ENCODE measurements around the gene GBP7.

GBP7 gene

GRCh38 chr1:89125240-89125912, 50.4 kb downstream of the GBP7 start:
- in situ Hi-C loops (cut with HindIII; ENCODE audit: low sequenced_read_pairs): no loop called here

DNA sequence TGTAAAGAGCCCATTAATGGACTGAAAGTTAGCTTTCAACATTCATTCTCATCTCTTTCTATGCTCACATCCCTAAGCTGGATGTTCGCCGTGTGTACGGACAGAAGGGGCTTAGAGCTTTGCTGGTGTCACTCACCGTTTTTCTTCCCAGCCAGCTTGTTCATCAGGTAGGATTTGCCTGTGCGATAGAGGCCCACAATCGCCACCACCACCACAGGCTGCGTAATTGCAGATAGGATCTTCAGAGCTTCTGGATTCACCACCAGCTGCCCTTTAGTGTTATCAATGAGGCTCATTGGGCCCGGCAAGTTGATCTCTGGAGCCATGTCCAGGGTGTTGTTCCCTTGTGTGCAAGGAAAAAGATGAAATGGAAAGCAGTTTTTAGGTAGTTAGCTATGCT, 54.2 kb downstream of the GBP7 start:
- in situ Hi-C loops (cut with HindIII; ENCODE audit: low sequenced_read_pairs): no loop called here

GRCh38 chr1:89114662-89115061, 61.1 kb downstream of the GBP7 start:
- in situ Hi-C loops (cut with HindIII; ENCODE audit: low sequenced_read_pairs): no loop called here

DNA sequence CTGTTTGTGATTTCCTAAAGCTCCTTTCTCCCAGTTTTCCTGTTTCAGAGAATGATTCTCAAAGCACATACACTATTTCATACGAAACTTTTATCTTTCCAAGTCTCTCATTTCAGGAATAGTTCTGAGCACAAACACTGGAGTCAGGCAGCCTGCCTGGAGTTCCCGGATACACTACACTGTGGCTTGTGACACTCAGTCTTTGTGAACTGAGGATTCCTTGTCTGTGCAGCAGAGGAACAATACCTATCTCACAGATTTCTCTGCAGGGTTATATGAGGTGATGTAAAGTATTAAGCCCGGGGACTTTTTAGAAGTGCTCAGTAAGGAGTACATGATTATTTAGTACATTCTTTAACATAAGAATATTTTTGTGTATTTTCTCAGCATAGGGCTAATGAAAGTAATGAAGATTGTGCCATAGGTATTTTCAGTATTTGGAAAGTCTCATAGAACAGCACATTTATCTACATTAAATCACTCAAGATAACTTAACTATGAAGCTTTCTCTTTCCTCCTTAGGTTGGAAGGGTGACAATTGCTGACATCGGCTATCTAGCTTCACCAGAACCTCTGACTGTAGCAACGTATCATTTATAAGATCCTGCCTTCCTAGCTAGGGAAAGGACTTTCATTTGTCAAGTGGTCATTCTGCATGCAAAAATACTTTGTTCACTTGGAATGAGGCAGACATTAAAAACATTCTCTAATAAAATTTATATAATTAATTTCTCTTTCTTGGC, 62.8 kb downstream of the GBP7 start:
- in situ Hi-C loops (cut with HindIII; ENCODE audit: low sequenced_read_pairs): no loop called here

GRCh38 chr1:89104687-89105086, 71.1 kb downstream of the GBP7 start:
- in situ Hi-C loops (cut with HindIII; ENCODE audit: low sequenced_read_pairs): no loop called here

- in situ Hi-C loops (cut with HindIII; ENCODE audit: low sequenced_read_pairs): no loop called here
Observed at GRCh38 chr1:89104147-89104546, 71.7 kb downstream of the GBP7 start.

- in situ Hi-C loops (cut with HindIII; ENCODE audit: low sequenced_read_pairs): no loop called here
Observed at GRCh38 chr1:89102021-89102420, 73.8 kb downstream of the GBP7 start.

DNA sequence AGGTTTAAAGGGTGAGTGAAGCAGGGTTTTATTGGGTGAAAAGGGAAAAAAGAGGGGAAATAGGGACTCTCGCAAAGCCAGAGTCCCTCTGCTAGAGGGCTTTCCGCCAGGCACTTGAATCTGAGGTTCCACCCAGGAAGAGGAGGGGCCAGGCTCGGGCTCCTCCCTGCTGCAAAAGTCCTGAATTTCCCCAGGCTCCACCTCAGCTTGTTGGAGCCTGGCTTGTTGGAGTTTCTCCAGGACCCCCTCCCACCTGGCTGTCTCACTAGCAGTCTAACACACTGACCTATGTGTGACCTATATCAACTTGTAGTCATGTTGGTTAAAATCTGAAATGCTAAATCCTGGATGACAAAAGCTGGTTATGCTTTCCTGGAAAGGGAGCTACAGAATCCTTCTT, 75.4 kb downstream of the GBP7 start:
- in situ Hi-C loops (cut with HindIII; ENCODE audit: low sequenced_read_pairs): no loop called here

DNA sequence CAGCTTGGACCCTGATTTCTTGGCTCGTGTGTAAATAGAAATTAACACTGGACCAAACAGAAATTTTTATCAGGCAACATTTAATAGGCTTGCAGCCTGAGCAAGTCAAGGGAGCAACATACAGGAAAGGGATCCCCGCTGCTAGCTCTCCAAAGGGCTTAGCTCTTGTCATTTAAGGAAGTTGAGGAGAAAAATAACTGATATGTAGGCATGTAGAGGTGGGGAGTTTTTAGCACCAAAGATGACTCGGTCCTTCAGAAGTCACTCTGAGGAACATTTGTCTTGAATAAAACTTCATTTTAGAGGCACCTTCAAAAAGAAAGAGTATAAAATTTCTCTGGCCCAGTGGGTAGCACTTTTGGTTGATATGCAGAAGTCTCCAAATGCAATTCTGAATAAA, 76.9 kb downstream of the GBP7 start:
- in situ Hi-C loops (cut with HindIII; ENCODE audit: low sequenced_read_pairs): no loop called here

GRCh38 chr1:89095737-89096136, 80.1 kb downstream of the GBP7 start:
- in situ Hi-C loops (cut with HindIII; ENCODE audit: low sequenced_read_pairs): no loop called here

DNA sequence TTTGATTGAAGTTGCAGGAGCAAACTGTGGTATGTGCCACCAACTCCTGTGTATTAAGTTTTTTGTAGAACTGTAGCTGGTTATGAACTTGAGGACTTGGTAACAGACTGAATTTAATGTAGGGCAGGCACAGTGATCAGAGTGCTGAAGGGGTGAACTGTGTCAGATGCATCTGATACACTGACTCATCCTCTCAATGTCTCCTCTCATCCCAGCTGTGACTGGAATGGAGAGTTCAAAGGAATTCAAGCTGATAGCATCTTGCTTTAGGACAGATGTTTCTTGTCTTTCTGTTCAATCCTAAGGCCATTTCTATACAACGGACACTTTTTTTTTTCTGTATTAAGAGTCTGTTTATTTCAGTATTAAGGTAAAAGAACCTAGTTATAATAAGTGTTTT, 85.8 kb downstream of the GBP7 start:
- in situ Hi-C loops (cut with HindIII; ENCODE audit: low sequenced_read_pairs): no loop called here

DNA sequence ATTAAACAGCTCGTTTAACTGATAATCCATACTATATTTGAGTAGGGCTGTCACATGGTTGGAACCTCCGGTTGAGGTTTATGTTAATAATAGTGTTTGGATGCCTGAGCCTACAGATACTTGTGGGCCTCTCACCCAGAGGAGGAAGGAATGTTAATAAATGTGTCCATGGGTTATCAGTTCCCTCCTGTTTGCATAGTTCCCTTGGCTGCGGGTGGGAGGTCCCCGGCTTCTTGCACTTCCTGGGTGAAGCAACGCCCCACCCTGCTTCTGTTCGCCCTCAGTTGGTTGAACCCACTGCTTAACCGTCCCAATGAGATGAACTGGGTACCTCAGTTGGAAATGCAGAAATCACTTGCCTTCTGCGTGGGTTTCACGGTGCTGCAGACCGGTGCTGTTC, 87.2 kb downstream of the GBP7 start:
- in situ Hi-C loops (cut with HindIII; ENCODE audit: low sequenced_read_pairs): no loop called here

DNA sequence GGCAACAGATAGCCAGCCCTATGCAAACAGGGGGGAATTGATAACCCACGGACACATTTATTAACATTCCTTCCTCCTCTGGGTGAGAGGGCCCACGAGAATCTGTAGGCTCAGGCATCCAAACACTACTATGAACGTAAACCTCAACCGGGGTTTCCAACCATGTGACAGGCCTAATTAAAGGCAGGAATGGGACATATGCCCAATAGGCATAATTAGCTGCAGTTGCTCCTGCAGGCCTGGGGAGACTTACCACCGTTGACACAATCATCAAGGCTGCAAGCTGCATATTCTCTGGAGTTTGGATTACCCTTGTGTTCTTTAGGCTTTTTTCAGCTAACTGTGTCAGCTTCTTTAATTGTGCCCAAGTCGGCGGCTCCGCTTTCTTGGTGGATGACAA, 88.6 kb downstream of the GBP7 start:
- in situ Hi-C loops (cut with HindIII; ENCODE audit: low sequenced_read_pairs): no loop called here

GRCh38 chr1:89085781-89086180, 90.0 kb downstream of the GBP7 start:
- in situ Hi-C loops (cut with HindIII; ENCODE audit: low sequenced_read_pairs): no loop called here
